GM23248 (cell line): ENCODE data around the gene CD79A. TPM values are rescaled to one million over a fixed set of nuclear protein-coding genes. Genes with fewer than 3 reads are reported as not detected.

Experiments
- DNase-seq: peaks from one replicate; pipeline ENCODE4 v3.0.0-alpha.2; 2015
- H2AFZ ChIP-seq: fragments of 200-600 bp; sonication (generic); 2 replicates; pipeline ENCODE4 v1.6.1; 2016; ENCODE audit warnings: antibody characterized with exemption
- H3F3A ChIP-seq: fragments of 200-600 bp; sonication (generic); 2 replicates; pipeline ENCODE4 v1.6.1; 2016; ENCODE audit warnings: mild to moderate bottlenecking, antibody characterized with exemption, mixed run types; ENCODE audit not compliant: insufficient read depth
- H3K27ac ChIP-seq: fragments of 200-600 bp; sonication (generic); 2 replicates; pipeline ENCODE4 v1.5.1; 2016; ENCODE audit warnings: mild to moderate bottlenecking
- H3K27me3 ChIP-seq: fragments of 200-600 bp; sonication (generic); replicated peaks from 2 replicates; pipeline ENCODE4 v1.6.1; 2016; ENCODE audit warnings: mild to moderate bottlenecking; ENCODE audit not compliant: insufficient read depth
- H3K36me3 ChIP-seq: fragments of 200-600 bp; sonication (generic); 2 replicates; pipeline ENCODE4 v1.6.1; 2016; ENCODE audit warnings: low read depth, mild to moderate bottlenecking
- H3K4me1 ChIP-seq: fragments of 200-600 bp; sonication (generic); 2 replicates; pipeline ENCODE4 v1.6.1; 2016; ENCODE audit warnings: mild to moderate bottlenecking; ENCODE audit not compliant: insufficient read depth
- H3K4me2 ChIP-seq: fragments of 200-600 bp; sonication (generic); one replicate; pipeline ENCODE4 v1.6.1; 2016; ENCODE audit warnings: mild to moderate bottlenecking; ENCODE audit not compliant: unreplicated experiment
- H3K4me3 ChIP-seq: fragments of 200-600 bp; sonication (generic); 2 replicates; pipeline ENCODE4 v1.5.1; 2016; ENCODE audit warnings: mild to moderate bottlenecking
- H3K79me2 ChIP-seq: fragments of 200-600 bp; sonication (generic); 2 replicates; pipeline ENCODE4 v1.6.1; 2016; ENCODE audit warnings: mild to moderate bottlenecking; ENCODE audit not compliant: insufficient read depth
- H3K9ac ChIP-seq: fragments of 200-600 bp; sonication (generic); 2 replicates; pipeline ENCODE4 v1.6.1; 2016; ENCODE audit warnings: mild to moderate bottlenecking
- H3K9me2 ChIP-seq: fragments of 200-600 bp; sonication (generic); 2 replicates; pipeline ENCODE4 v1.6.1; 2016; ENCODE audit warnings: mixed run types, mild to moderate bottlenecking, moderate library complexity; ENCODE audit not compliant: insufficient read depth
- H3K9me3 ChIP-seq: fragments of 200-600 bp; sonication (generic); one replicate; pipeline ENCODE4 v1.6.1; 2017; ENCODE audit warnings: low read depth
- H4K20me1 ChIP-seq: fragments of 200-600 bp; sonication (generic); 2 replicates; pipeline ENCODE4 v1.6.0; 2016; ENCODE audit not compliant: insufficient read depth
- EZH2 ChIP-seq: fragments of 200-600 bp; sonication (generic); IDR thresholded peaks from 2 replicates; pipeline ENCODE4 v1.6.1; 2018; ENCODE audit warnings: antibody characterized with exemption, mild to moderate bottlenecking; ENCODE audit not compliant: insufficient read depth, poor library complexity, severe bottlenecking
- EZH2phosphoT487 ChIP-seq: fragments of 200-600 bp; sonication (generic); IDR thresholded peaks from 2 replicates; pipeline ENCODE4 v1.6.1; 2018; ENCODE audit warnings: antibody characterized with exemption, moderate library complexity, mild to moderate bottlenecking, low read depth; ENCODE audit not compliant: insufficient read depth
- WGBS, 2 experiments: methylation state at CpG; one replicate each; pipeline ENCODE4 v1.1.6; 2015 to 2017; ENCODE audit warnings: low lambda C conversion rate in 2 of 2, low coverage in 1 of 2; ENCODE audit errors: missing lambda C conversion rate in 2 of 2; 5-methylcytosine and 5-hydroxymethylcytosine counted together
- in situ Hi-C: fragments of 300-500 bp; cut with MboI; formaldehyde crosslinking; loops from 2 replicates; pipeline ENCODE4 v1.15.0; 2020
- polyA plus RNA-seq: library from polyadenylated mRNA; unstranded; fragments of >200 nt; fragmentation: Nextera tagmentation; extraction: Ambion mirVana; gene quantifications from 2 replicates; pipeline ENCODE4 v1.2.1, GENCODE V29; 2016
- total RNA-seq: library from RNA; depleted of rRNA; stranded (reverse); fragments of >200 nt; shearing (Covaris generic); gene quantifications from 2 replicates; pipeline ENCODE4 v1.2.3, GENCODE V29; 2014

CD79A gene
- total and polyA plus RNA-seq, 2 experiments from 2014 or later, result not detected

- Histone ChIP-seq H3K9ac (no peak overlapping the region), H3K4me3 (no peak overlapping the region), H4K20me1 (no peaks in the 10 kb centered on the region), H3K4me1 (no peaks in the 10 kb centered on the region), H3K4me2 (no peak overlapping the region), H3K27ac (no peak overlapping the region), H3K27me3 (peaks cover 37% of the 10 kb centered on the region), H3K79me2 (no peaks in the 10 kb centered on the region), H3F3A (no peaks in the 10 kb centered on the region), H2AFZ (no peak overlapping the region), H3K9me3 (no peaks in the 10 kb centered on the region), H3K9me2 (no peaks in the 10 kb centered on the region), H3K36me3 (no peaks in the 10 kb centered on the region)
- in situ Hi-C loops, result no loop called here
- no peak for DNase-seq
- 19 to 22% methylated on average over 6 of the region's 6 CpGs for WGBS, 2 experiments
- TF ChIP-seq EZH2 (no peak), EZH2phosphoT487 (no peak)
Observed at GRCh38 chr19:41848666-41849065, 28.4 kb upstream of the CD79A start.

- H3K4me3 ChIP-seq, result no peak overlapping the region
- H3K27ac ChIP-seq, result no peak overlapping the region
- H3K9me2 ChIP-seq, result no peaks in the 10 kb centered on the region
- H4K20me1 ChIP-seq, result no peaks in the 10 kb centered on the region
- H3F3A ChIP-seq, result no peaks in the 10 kb centered on the region
- no peaks in the 10 kb centered on the region for H3K4me1 ChIP-seq
- in situ Hi-C loops, result no loop called here
- 24% methylated on average over 2 of the region's 2 CpGs for whole genome bisulfite sequencing, 2 experiments
- no peak overlapping the region for H3K4me2 ChIP-seq
- H2AFZ ChIP-seq, result no peak overlapping the region
- H3K36me3 ChIP-seq, result no peaks in the 10 kb centered on the region
- peaks cover 39% of the 10 kb centered on the region for H3K27me3 ChIP-seq
- no peak overlapping the region for H3K9ac ChIP-seq
- H3K9me3 ChIP-seq, result no peaks in the 10 kb centered on the region
- TF ChIP-seq EZH2, result no peak
- TF ChIP-seq EZH2phosphoT487, result no peak
- DNase-seq, result no peak
- H3K79me2 ChIP-seq, result no peaks in the 10 kb centered on the region
Observed at GRCh38 chr19:41849067-41849466, 28.0 kb upstream of the CD79A start.

- Histone ChIP-seq H3K4me3 (no peak overlapping the region), H4K20me1 (no peaks in the 10 kb centered on the region), H3K9ac (no peak overlapping the region), H3K79me2 (no peaks in the 10 kb centered on the region), H2AFZ (no peak overlapping the region), H3K27me3 (peaks cover 46% of the 10 kb centered on the region), H3K4me1 (no peaks in the 10 kb centered on the region), H3F3A (no peaks in the 10 kb centered on the region), H3K9me3 (no peaks in the 10 kb centered on the region), H3K36me3 (no peaks in the 10 kb centered on the region), H3K9me2 (no peaks in the 10 kb centered on the region), H3K4me2 (no peak overlapping the region), H3K27ac (no peak overlapping the region)
- no peak for TF ChIP-seq EZH2phosphoT487
- no peak for TF ChIP-seq EZH2
- no peak for DNase-seq
- in situ Hi-C loops, result no loop called here
- 7 to 11% methylated on average over 5 of the region's 5 CpGs for WGBS, 2 experiments
Observed at GRCh38 chr19:41850381-41850780, 26.7 kb upstream of the CD79A start.

GRCh38 chr19:41851456-41851855 lies 25.6 kb upstream of the CD79A start:
- in situ Hi-C loops, result no loop called here
- no peaks in the 10 kb centered on the region for H3K9me2 ChIP-seq

GRCh38 chr19:41853344-41853743 lies 23.7 kb upstream of the CD79A start:
- no peaks in the 10 kb centered on the region for H3K79me2 ChIP-seq
- no peaks in the 10 kb centered on the region for H3K9me2 ChIP-seq
- no peaks in the 10 kb centered on the region for H3F3A ChIP-seq
- 14 to 32% methylated on average over 2 of the region's 2 CpGs for WGBS, 2 experiments
- no peak overlapping the region for H2AFZ ChIP-seq
- peaks cover 47% of the 10 kb centered on the region for H3K27me3 ChIP-seq
- H3K4me3 ChIP-seq, result no peak overlapping the region
- in situ Hi-C loops, result no loop called here
- no peak for DNase-seq
- no peaks in the 10 kb centered on the region for H3K4me1 ChIP-seq
- H3K4me2 ChIP-seq, result no peak overlapping the region
- no peaks in the 10 kb centered on the region for H3K9me3 ChIP-seq
- no peaks in the 10 kb centered on the region for H4K20me1 ChIP-seq
- no peak overlapping the region for H3K9ac ChIP-seq
- TF ChIP-seq EZH2phosphoT487, result no peak
- no peak for TF ChIP-seq EZH2
- H3K36me3 ChIP-seq, result no peaks in the 10 kb centered on the region
- no peak overlapping the region for H3K27ac ChIP-seq

More at GRCh38 chr19:41851456-41851855, 25.6 kb upstream of the CD79A start:
- Histone ChIP-seq H3K79me2 (no peaks in the 10 kb centered on the region), H3K9ac (no peak overlapping the region), H3K36me3 (no peaks in the 10 kb centered on the region), H3K27ac (no peak overlapping the region), H3K9me3 (no peaks in the 10 kb centered on the region), H3K4me3 (no peak overlapping the region), H4K20me1 (no peaks in the 10 kb centered on the region), H3K27me3 (peaks cover 47% of the 10 kb centered on the region), H3K4me2 (no peak overlapping the region), H3F3A (no peaks in the 10 kb centered on the region), H2AFZ (no peak overlapping the region), H3K4me1 (no peaks in the 10 kb centered on the region)
- WGBS, 2 experiments, result 8 to 13% methylated on average over 4 of the region's 4 CpGs
- TF ChIP-seq EZH2phosphoT487 (no peak), EZH2 (no peak)
- DNase-seq, result no peak
